Stimulated activated CD4-positive, alpha-beta T cell treated with anti-CD3 and anti-CD28 coated beads, Interleukin-2, amount 100 ng/mL, for 4 hours (primary cell): ENCODE measurements around the gene GGT1.
"Not testable (repeated sequence)": the region's sequence is repeated elsewhere in the genome, so short reads cannot be mapped to it uniquely, and the experiment has no call there.

Experiments used
- DNase-seq: peaks from one replicate; pipeline ENCODE4 v3.0.0-alpha.2; 2020; ENCODE audit warnings: low read depth

Gene GGT1

GRCh38 chr22:24584166-24584790, 18.7 kb upstream of the GGT1 start:
- DNase-seq: no peak

- no peak for DNase-seq
Observed at GRCh38 chr22:24584871-24585411, 18.1 kb upstream of the GGT1 start.

- no peak for DNase-seq
Observed at GRCh38 chr22:24585461-24585860, 17.5 kb upstream of the GGT1 start.

GRCh38 chr22:24585927-24586546, 17.0 kb upstream of the GGT1 start:
- no peak for DNase-seq

GRCh38 chr22:24587251-24587650, 15.7 kb upstream of the GGT1 start:
- DNase-seq: no peak

GRCh38 chr22:24587948-24588347, 15.0 kb upstream of the GGT1 start:
- no peak for DNase-seq

GRCh38 chr22:24588381-24588756, 14.6 kb upstream of the GGT1 start:
- DNase-seq: no peak

- no peak for DNase-seq
Observed at GRCh38 chr22:24588757-24589481, 14.1 kb upstream of the GGT1 start.

- DNase-seq: no peak
Observed at GRCh38 chr22:24589518-24590030, 13.4 kb upstream of the GGT1 start.

- no peak for DNase-seq
Observed at GRCh38 chr22:24590596-24591173, 12.3 kb upstream of the GGT1 start.

- no peak for DNase-seq
Observed at GRCh38 chr22:24591286-24591830, 11.6 kb upstream of the GGT1 start.

GRCh38 chr22:24592058-24592850, 10.7 kb upstream of the GGT1 start:
- no peak for DNase-seq

- DNase-seq: no peak
Observed at GRCh38 chr22:24592851-24593558, 10.0 kb upstream of the GGT1 start, which contains the start of gene LRRC75B. LRRC75B (minus strand) TSS chr22:24593073; CDS start chr22:24593039, 34 bp downstream.

- DNase-seq: not testable (repeated sequence)
Observed at GRCh38 chr22:24593559-24593835, 9.5 kb upstream of the GGT1 start.

- DNase-seq: no peak
Observed at GRCh38 chr22:24593836-24594568, 9.0 kb upstream of the GGT1 start.

GRCh38 chr22:24594569-24595120, 8.3 kb upstream of the GGT1 start:
- no peak for DNase-seq

GRCh38 chr22:24595228-24595627, 7.8 kb upstream of the GGT1 start:
- no peak for DNase-seq

- no peak for DNase-seq
Observed at GRCh38 chr22:24595863-24596262, 7.1 kb upstream of the GGT1 start.

- not testable (repeated sequence) for DNase-seq
Observed at GRCh38 chr22:24597076-24597475, 5.9 kb upstream of the GGT1 start.

- no peak for DNase-seq
Observed at GRCh38 chr22:24599514-24599913, 3.5 kb upstream of the GGT1 start.
